ENCODE data around the gene CD46.

The CD46 gene

GRCh38 chr1:207811920-207812720, 60.3 kb downstream of the CD46 start:
- Histone ChIP-seq H3K9ac (ENCODE audit: low read length) (no peak overlapping the region), H3K4me1 (ENCODE audit: control insufficient read depth, low read depth, low read length) (no peaks in the 10 kb centered on the region), H3K27ac (ENCODE audit: low read length) (no peak overlapping the region), H3K27me3 (ENCODE audit: control insufficient read depth, insufficient read depth, low read length) (no peaks in the 10 kb centered on the region), H3K4me3 (ENCODE audit: low read length) (no peak overlapping the region), H3K36me3 (ENCODE audit: control insufficient read depth, low read depth, low read length) (no peaks in the 10 kb centered on the region), H3K9me3 (ENCODE audit: control insufficient read depth, low read depth, low read length) (no peaks in the 10 kb centered on the region)

GRCh38 chr1:207812778-207813511, 61.1 kb downstream of the CD46 start:
- no peaks in the 10 kb centered on the region for H3K9me3 ChIP-seq (ENCODE audit: control insufficient read depth, low read depth, low read length)
- no peak overlapping the region for H3K9ac ChIP-seq (ENCODE audit: low read length)
- H3K4me3 ChIP-seq (ENCODE audit: low read length) = no peak overlapping the region
- no peaks in the 10 kb centered on the region for H3K4me1 ChIP-seq (ENCODE audit: control insufficient read depth, low read depth, low read length)
- no peak overlapping the region for H3K27ac ChIP-seq (ENCODE audit: low read length)
- no peaks in the 10 kb centered on the region for H3K27me3 ChIP-seq (ENCODE audit: control insufficient read depth, insufficient read depth, low read length)
- no peaks in the 10 kb centered on the region for H3K36me3 ChIP-seq (ENCODE audit: control insufficient read depth, low read depth, low read length)

- Histone ChIP-seq H3K27me3 (ENCODE audit: control insufficient read depth, insufficient read depth, low read length) (no peaks in the 10 kb centered on the region), H3K27ac (ENCODE audit: low read length) (no peak overlapping the region)
Measured at GRCh38 chr1:207813512-207813881, 61.6 kb downstream of the CD46 start.

GRCh38 chr1:207813946-207814345, 62.1 kb downstream of the CD46 start:
- Histone ChIP-seq H3K36me3 (ENCODE audit: control insufficient read depth, low read depth, low read length) (no peaks in the 10 kb centered on the region), H3K9me3 (ENCODE audit: control insufficient read depth, low read depth, low read length) (no peaks in the 10 kb centered on the region), H3K27me3 (ENCODE audit: control insufficient read depth, insufficient read depth, low read length) (no peaks in the 10 kb centered on the region), H3K9ac (ENCODE audit: low read length) (no peak overlapping the region), H3K4me3 (ENCODE audit: low read length) (no peak overlapping the region), H3K27ac (ENCODE audit: low read length) (no peak overlapping the region), H3K4me1 (ENCODE audit: control insufficient read depth, low read depth, low read length) (no peaks in the 10 kb centered on the region)

More at GRCh38 chr1:207813512-207813881, 61.6 kb downstream of the CD46 start:
- no peaks in the 10 kb centered on the region for H3K4me1 ChIP-seq (ENCODE audit: control insufficient read depth, low read depth, low read length)
- H3K4me3 ChIP-seq (ENCODE audit: low read length) = no peak overlapping the region
- no peaks in the 10 kb centered on the region for H3K36me3 ChIP-seq (ENCODE audit: control insufficient read depth, low read depth, low read length)
- no peaks in the 10 kb centered on the region for H3K9me3 ChIP-seq (ENCODE audit: control insufficient read depth, low read depth, low read length)
- H3K9ac ChIP-seq (ENCODE audit: low read length) = no peak overlapping the region

- Histone ChIP-seq H3K4me3 (ENCODE audit: low read length) (no peak overlapping the region), H3K4me1 (ENCODE audit: control insufficient read depth, low read depth, low read length) (no peaks in the 10 kb centered on the region), H3K36me3 (ENCODE audit: control insufficient read depth, low read depth, low read length) (no peaks in the 10 kb centered on the region), H3K9me3 (ENCODE audit: control insufficient read depth, low read depth, low read length) (no peaks in the 10 kb centered on the region), H3K27ac (ENCODE audit: low read length) (no peak overlapping the region), H3K27me3 (ENCODE audit: control insufficient read depth, insufficient read depth, low read length) (no peaks in the 10 kb centered on the region), H3K9ac (ENCODE audit: low read length) (no peak overlapping the region)
Measured at GRCh38 chr1:207814469-207814868, 62.6 kb downstream of the CD46 start.

- H3K36me3 ChIP-seq (ENCODE audit: control insufficient read depth, low read depth, low read length) = no peaks in the 10 kb centered on the region
- H3K4me3 ChIP-seq (ENCODE audit: low read length) = no peak overlapping the region
- no peak overlapping the region for H3K9ac ChIP-seq (ENCODE audit: low read length)
- no peaks in the 10 kb centered on the region for H3K9me3 ChIP-seq (ENCODE audit: control insufficient read depth, low read depth, low read length)
- no peaks in the 10 kb centered on the region for H3K4me1 ChIP-seq (ENCODE audit: control insufficient read depth, low read depth, low read length)
- H3K27me3 ChIP-seq (ENCODE audit: control insufficient read depth, insufficient read depth, low read length) = no peaks in the 10 kb centered on the region
- H3K27ac ChIP-seq (ENCODE audit: low read length) = no peak overlapping the region
Measured at GRCh38 chr1:207815466-207815865, 63.6 kb downstream of the CD46 start.

GRCh38 chr1:207815913-207816291, 64.0 kb downstream of the CD46 start:
- no peaks in the 10 kb centered on the region for H3K27me3 ChIP-seq (ENCODE audit: control insufficient read depth, insufficient read depth, low read length)
- no peak overlapping the region for H3K4me3 ChIP-seq (ENCODE audit: low read length)
- no peak overlapping the region for H3K27ac ChIP-seq (ENCODE audit: low read length)
- H3K9me3 ChIP-seq (ENCODE audit: control insufficient read depth, low read depth, low read length) = no peaks in the 10 kb centered on the region
- H3K9ac ChIP-seq (ENCODE audit: low read length) = no peak overlapping the region
- H3K36me3 ChIP-seq (ENCODE audit: control insufficient read depth, low read depth, low read length) = no peaks in the 10 kb centered on the region
- no peaks in the 10 kb centered on the region for H3K4me1 ChIP-seq (ENCODE audit: control insufficient read depth, low read depth, low read length)

- Histone ChIP-seq H3K27me3 (ENCODE audit: control insufficient read depth, insufficient read depth, low read length) (no peaks in the 10 kb centered on the region), H3K9me3 (ENCODE audit: control insufficient read depth, low read depth, low read length) (no peaks in the 10 kb centered on the region), H3K36me3 (ENCODE audit: control insufficient read depth, low read depth, low read length) (no peaks in the 10 kb centered on the region), H3K27ac (ENCODE audit: low read length) (no peak overlapping the region), H3K4me3 (ENCODE audit: low read length) (no peak overlapping the region), H3K9ac (ENCODE audit: low read length) (no peak overlapping the region), H3K4me1 (ENCODE audit: control insufficient read depth, low read depth, low read length) (peaks cover 3% of the 10 kb centered on the region)
Measured at GRCh38 chr1:207817166-207817565, 65.3 kb downstream of the CD46 start.

GRCh38 chr1:207817778-207818751, 66.2 kb downstream of the CD46 start:
- H3K36me3 ChIP-seq (ENCODE audit: control insufficient read depth, low read depth, low read length) = no peaks in the 10 kb centered on the region
- H3K9ac ChIP-seq (ENCODE audit: low read length) = no peak overlapping the region
- H3K4me1 ChIP-seq (ENCODE audit: control insufficient read depth, low read depth, low read length) = peaks cover 5% of the 10 kb centered on the region
- no peak overlapping the region for H3K4me3 ChIP-seq (ENCODE audit: low read length)
- H3K27me3 ChIP-seq (ENCODE audit: control insufficient read depth, insufficient read depth, low read length) = no peaks in the 10 kb centered on the region
- no peaks in the 10 kb centered on the region for H3K9me3 ChIP-seq (ENCODE audit: control insufficient read depth, low read depth, low read length)
- H3K27ac ChIP-seq (ENCODE audit: low read length) = no peak overlapping the region

GRCh38 chr1:207818971-207819451, 67.2 kb downstream of the CD46 start:
- Histone ChIP-seq H3K9me3 (ENCODE audit: control insufficient read depth, low read depth, low read length) (no peaks in the 10 kb centered on the region), H3K4me3 (ENCODE audit: low read length) (no peak overlapping the region), H3K4me1 (ENCODE audit: control insufficient read depth, low read depth, low read length) (peaks cover 5% of the 10 kb centered on the region), H3K36me3 (ENCODE audit: control insufficient read depth, low read depth, low read length) (no peaks in the 10 kb centered on the region), H3K27me3 (ENCODE audit: control insufficient read depth, insufficient read depth, low read length) (no peaks in the 10 kb centered on the region), H3K9ac (ENCODE audit: low read length) (no peak overlapping the region), H3K27ac (ENCODE audit: low read length) (no peak overlapping the region)
